Loucy (cell line): Measurements from ENCODE around the gene NCKAP5.

Experiments used
- H2AFZ ChIP-seq: fragments of 200-600 bp; sonication (generic); 2 replicates; pipeline ENCODE4 v1.6.0; 2016; ENCODE audit warnings: antibody characterized with exemption, mild to moderate bottlenecking, low read length, moderate library complexity
- H3F3A ChIP-seq: fragments of 200-600 bp; 2 replicates; pipeline ENCODE4 v1.6.0; 2016; ENCODE audit warnings: antibody characterized with exemption, low read depth, mild to moderate bottlenecking
- H3K27me3 ChIP-seq: fragments of 200-600 bp; sonication (generic); 2 replicates; pipeline ENCODE4 v1.6.1; 2014; ENCODE audit warnings: low read length, mild to moderate bottlenecking; ENCODE audit not compliant: insufficient read depth, poor library complexity, severe bottlenecking
- H3K36me3 ChIP-seq: fragments of 200-600 bp; sonication (generic); 2 replicates; pipeline ENCODE4 v1.6.1; 2016; ENCODE audit warnings: low read length; ENCODE audit not compliant: insufficient read depth
- H3K4me1 ChIP-seq: fragments of 200-600 bp; sonication (generic); 2 replicates; pipeline ENCODE4 v1.5.1; 2014; ENCODE audit warnings: low read length, mild to moderate bottlenecking; ENCODE audit not compliant: insufficient read depth, poor library complexity, severe bottlenecking
- H3K4me2 ChIP-seq: fragments of 200-600 bp; sonication (generic); 2 replicates; pipeline ENCODE4 v1.6.0; 2014; ENCODE audit warnings: antibody characterized with exemption, low read length, low read depth, mild to moderate bottlenecking; ENCODE audit not compliant: poor library complexity, severe bottlenecking
- H3K4me3 ChIP-seq: fragments of 200-600 bp; sonication (generic); 2 replicates; pipeline ENCODE4 v1.5.1; 2014; ENCODE audit warnings: low read length, mild to moderate bottlenecking, mixed read lengths; ENCODE audit not compliant: poor library complexity, severe bottlenecking
- H3K79me2 ChIP-seq: fragments of 200-600 bp; sonication (generic); 2 replicates; pipeline ENCODE4 v1.6.1; 2014; ENCODE audit warnings: low read length; ENCODE audit not compliant: insufficient read depth
- H3K9ac ChIP-seq: fragments of 200-600 bp; sonication (generic); 2 replicates; pipeline ENCODE4 v1.6.0; 2014; ENCODE audit warnings: mild to moderate bottlenecking, low read depth, low read length, moderate library complexity; ENCODE audit not compliant: poor library complexity, severe bottlenecking
- H3K9me2 ChIP-seq: fragments of 200-600 bp; sonication (generic); replicated peaks from 2 replicates; pipeline ENCODE4 v1.6.1; 2016; ENCODE audit warnings: low read depth, low read length, mixed read lengths
- H3K9me3 ChIP-seq: fragments of 200-600 bp; sonication (generic); 2 replicates; pipeline ENCODE4 v1.6.1; 2014; ENCODE audit warnings: mild to moderate bottlenecking, antibody characterized with exemption, low read length, low read depth; ENCODE audit not compliant: insufficient read depth
- H4K20me1 ChIP-seq: fragments of 200-600 bp; sonication (generic); 2 replicates; pipeline ENCODE4 v1.6.0; 2014; ENCODE audit warnings: antibody characterized with exemption, low read length, mild to moderate bottlenecking; ENCODE audit not compliant: insufficient read depth, poor library complexity, severe bottlenecking
- EZH2phosphoT487 ChIP-seq: fragments of 200-600 bp; IDR thresholded peaks from 2 replicates; pipeline ENCODE4 v1.6.1; 2018; ENCODE audit warnings: antibody characterized with exemption, mild to moderate bottlenecking, moderate library complexity, borderline replicate concordance
- TF ChIP-seq, protein P1 (sequence below): fragments of 200-600 bp; sonication (generic); conservative IDR thresholded peaks from 2 replicates; pipeline ENCODE4 v1.5.1; 2014; ENCODE audit warnings: mild to moderate bottlenecking, antibody characterized with exemption, low read length

Gene NCKAP5

DNA sequence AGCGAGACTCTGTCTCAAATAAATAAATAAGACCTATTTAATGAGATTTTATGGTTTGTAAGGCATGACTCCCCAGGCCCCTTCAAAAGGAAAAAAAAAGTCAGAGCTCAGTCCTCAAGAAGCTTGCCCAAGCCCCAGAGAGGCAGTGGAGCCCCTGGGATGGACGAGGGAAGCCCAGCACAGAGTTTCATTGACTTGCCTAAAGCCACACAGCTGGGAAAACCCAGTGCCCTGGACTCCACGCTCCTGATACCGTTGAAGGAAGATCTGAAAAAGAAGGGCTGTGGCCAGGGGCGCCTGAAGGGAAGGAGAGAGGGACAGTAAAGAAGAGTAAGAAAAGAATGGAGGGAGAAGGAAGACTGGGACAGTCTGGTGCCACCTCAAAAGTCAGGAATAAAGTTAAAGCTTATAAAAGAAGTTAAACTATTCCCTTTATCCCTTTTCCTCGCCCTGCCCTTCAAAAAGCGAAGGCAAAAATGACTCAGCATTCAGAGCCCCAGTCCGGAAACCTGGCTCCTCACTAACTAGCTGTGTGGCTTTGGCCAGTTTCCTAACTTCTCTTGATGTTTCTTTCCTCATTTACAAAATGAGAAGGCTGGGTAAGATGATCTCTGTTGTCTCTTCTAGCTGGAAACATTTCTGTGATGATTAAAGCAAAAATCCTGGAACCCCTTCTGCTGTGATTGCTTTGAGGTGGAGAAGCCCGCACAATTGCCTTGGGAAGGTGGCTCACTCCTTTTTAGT lies 945.0 kb downstream of the NCKAP5 start:
- H3F3A ChIP-seq: no peaks in the 10 kb centered on the region
- H3K4me3 ChIP-seq: no peak overlapping the region
- H4K20me1 ChIP-seq: no peaks in the 10 kb centered on the region
- no peaks in the 10 kb centered on the region for H3K9me2 ChIP-seq
- no peak overlapping the region for H3K4me2 ChIP-seq
- no peaks in the 10 kb centered on the region for H3K36me3 ChIP-seq
- H3K9ac ChIP-seq: no peak overlapping the region
- no peaks in the 10 kb centered on the region for H3K4me1 ChIP-seq
- no peaks in the 10 kb centered on the region; the same call in 1 of the 2 replicates for H3K9me3 ChIP-seq
- no peak overlapping the region for H2AFZ ChIP-seq
- H3K79me2 ChIP-seq: no peaks in the 10 kb centered on the region
- no peaks in the 10 kb centered on the region for H3K27me3 ChIP-seq
- TF ChIP-seq, protein P1, sequence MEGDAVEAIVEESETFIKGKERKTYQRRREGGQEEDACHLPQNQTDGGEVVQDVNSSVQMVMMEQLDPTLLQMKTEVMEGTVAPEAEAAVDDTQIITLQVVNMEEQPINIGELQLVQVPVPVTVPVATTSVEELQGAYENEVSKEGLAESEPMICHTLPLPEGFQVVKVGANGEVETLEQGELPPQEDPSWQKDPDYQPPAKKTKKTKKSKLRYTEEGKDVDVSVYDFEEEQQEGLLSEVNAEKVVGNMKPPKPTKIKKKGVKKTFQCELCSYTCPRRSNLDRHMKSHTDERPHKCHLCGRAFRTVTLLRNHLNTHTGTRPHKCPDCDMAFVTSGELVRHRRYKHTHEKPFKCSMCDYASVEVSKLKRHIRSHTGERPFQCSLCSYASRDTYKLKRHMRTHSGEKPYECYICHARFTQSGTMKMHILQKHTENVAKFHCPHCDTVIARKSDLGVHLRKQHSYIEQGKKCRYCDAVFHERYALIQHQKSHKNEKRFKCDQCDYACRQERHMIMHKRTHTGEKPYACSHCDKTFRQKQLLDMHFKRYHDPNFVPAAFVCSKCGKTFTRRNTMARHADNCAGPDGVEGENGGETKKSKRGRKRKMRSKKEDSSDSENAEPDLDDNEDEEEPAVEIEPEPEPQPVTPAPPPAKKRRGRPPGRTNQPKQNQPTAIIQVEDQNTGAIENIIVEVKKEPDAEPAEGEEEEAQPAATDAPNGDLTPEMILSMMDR: no peak
- TF ChIP-seq EZH2phosphoT487: no peak
